Osteoblast (primary cell): ENCODE results near the gene PCDH15. TPM values are rescaled to one million over a fixed set of nuclear protein-coding genes. Genes with fewer than 3 reads are reported as not detected.
"Not testable (repeated sequence)": the region's sequence is repeated elsewhere in the genome, so short reads cannot be mapped to it uniquely, and the experiment has no call there.

ENCODE experiments used
- DNase-seq: peaks from one replicate; pipeline ENCODE4 v3.0.0; 2011; ENCODE audit warnings: low spot score, mixed read lengths; ENCODE audit not compliant: insufficient read length; ENCODE audit errors: missing footprints
- H2AFZ ChIP-seq: 2 replicates; pipeline ENCODE4 v1.6.0; 2011; ENCODE audit warnings: mild to moderate bottlenecking, low read length
- H3K27ac ChIP-seq: 2 replicates; pipeline ENCODE4 v1.5.1; 2011; ENCODE audit warnings: mild to moderate bottlenecking, low read depth, low read length, moderate library complexity
- H3K27me3 ChIP-seq: 2 replicates; pipeline ENCODE4 v1.6.0; 2012; ENCODE audit warnings: mild to moderate bottlenecking, control low read depth, inconsistent platforms, low read length, moderate library complexity; ENCODE audit not compliant: insufficient read depth
- H3K36me3 ChIP-seq: 2 replicates; pipeline ENCODE4 v1.5.1; 2011; ENCODE audit warnings: mild to moderate bottlenecking, low read length, control low read depth, moderate library complexity; ENCODE audit not compliant: insufficient read depth
- H3K4me1 ChIP-seq: 2 replicates; pipeline ENCODE4 v1.5.1; 2011; ENCODE audit warnings: mild to moderate bottlenecking, low read length, control low read depth, moderate library complexity; ENCODE audit not compliant: insufficient read depth
- H3K4me2 ChIP-seq: 2 replicates; pipeline ENCODE4 v1.6.0; 2011; ENCODE audit warnings: mild to moderate bottlenecking, low read length; ENCODE audit not compliant: insufficient read depth
- H3K4me3 ChIP-seq: fragments of 200-600 bp; sonication (generic); 3 replicates; pipeline ENCODE4 v1.5.1; 2012; ENCODE audit warnings: mild to moderate bottlenecking, low read length, inconsistent platforms; ENCODE audit not compliant: insufficient read depth
- H3K79me2 ChIP-seq: 2 replicates; pipeline ENCODE4 v1.6.0; 2012; ENCODE audit warnings: mild to moderate bottlenecking, low read length, control low read depth, inconsistent platforms; ENCODE audit not compliant: insufficient read depth
- H3K9me3 ChIP-seq: 2 replicates; pipeline ENCODE4 v1.5.1; 2011; ENCODE audit warnings: low read depth, low read length, control low read depth
- H4K20me1 ChIP-seq: 2 replicates; pipeline ENCODE4 v1.6.0; 2012; ENCODE audit warnings: mild to moderate bottlenecking, low read length, control low read depth; ENCODE audit not compliant: insufficient read depth
- total RNA-seq: library from RNA; depleted of rRNA; stranded (reverse); fragments of >200 nt; gene quantifications from 2 replicates; pipeline ENCODE4 v1.2.3, GENCODE V29; 2012
- TF ChIP-seq, protein P1 (sequence below): IDR thresholded peaks from 2 replicates; pipeline ENCODE4 v1.5.1; 2011; ENCODE audit warnings: mild to moderate bottlenecking, low read depth, low read length, moderate library complexity; ENCODE audit errors: extremely low read depth

PCDH15 gene
- total RNA-seq, 1 donor: not detected

DNA sequence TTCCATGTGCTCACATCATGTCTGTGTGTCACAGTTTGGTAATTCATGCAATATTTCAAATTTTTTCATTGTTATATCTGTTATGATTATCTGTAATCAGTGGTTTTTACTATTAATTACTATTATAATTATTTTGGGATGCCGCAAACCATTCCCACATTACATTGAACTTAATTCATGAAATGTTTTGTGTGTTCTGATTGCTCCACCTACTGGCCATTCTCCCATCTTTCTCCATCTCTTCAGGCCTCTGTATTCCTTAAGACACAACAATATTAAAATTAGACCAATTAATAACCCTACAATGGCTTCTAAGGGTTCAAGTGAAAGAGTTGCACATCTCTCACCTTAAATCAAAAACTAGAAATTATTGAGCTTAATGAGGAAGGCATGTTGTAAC lies 398.5 kb downstream of the PCDH15 start:
- no peaks in the 10 kb centered on the region for H3K27me3 ChIP-seq
- no peaks in the 10 kb centered on the region for H3K79me2 ChIP-seq
- no peaks in the 10 kb centered on the region for H3K36me3 ChIP-seq
- H3K9me3 ChIP-seq: no peaks in the 10 kb centered on the region
- TF ChIP-seq, protein P1, sequence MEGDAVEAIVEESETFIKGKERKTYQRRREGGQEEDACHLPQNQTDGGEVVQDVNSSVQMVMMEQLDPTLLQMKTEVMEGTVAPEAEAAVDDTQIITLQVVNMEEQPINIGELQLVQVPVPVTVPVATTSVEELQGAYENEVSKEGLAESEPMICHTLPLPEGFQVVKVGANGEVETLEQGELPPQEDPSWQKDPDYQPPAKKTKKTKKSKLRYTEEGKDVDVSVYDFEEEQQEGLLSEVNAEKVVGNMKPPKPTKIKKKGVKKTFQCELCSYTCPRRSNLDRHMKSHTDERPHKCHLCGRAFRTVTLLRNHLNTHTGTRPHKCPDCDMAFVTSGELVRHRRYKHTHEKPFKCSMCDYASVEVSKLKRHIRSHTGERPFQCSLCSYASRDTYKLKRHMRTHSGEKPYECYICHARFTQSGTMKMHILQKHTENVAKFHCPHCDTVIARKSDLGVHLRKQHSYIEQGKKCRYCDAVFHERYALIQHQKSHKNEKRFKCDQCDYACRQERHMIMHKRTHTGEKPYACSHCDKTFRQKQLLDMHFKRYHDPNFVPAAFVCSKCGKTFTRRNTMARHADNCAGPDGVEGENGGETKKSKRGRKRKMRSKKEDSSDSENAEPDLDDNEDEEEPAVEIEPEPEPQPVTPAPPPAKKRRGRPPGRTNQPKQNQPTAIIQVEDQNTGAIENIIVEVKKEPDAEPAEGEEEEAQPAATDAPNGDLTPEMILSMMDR: no peak
- no peaks in the 10 kb centered on the region for H3K4me1 ChIP-seq
- DNase-seq: no peak
- H4K20me1 ChIP-seq: no peaks in the 10 kb centered on the region
- no peak overlapping the region for H3K4me3 ChIP-seq
- H3K27ac ChIP-seq: no peak overlapping the region
- no peak overlapping the region for H3K4me2 ChIP-seq
- no peak overlapping the region for H2AFZ ChIP-seq

DNA sequence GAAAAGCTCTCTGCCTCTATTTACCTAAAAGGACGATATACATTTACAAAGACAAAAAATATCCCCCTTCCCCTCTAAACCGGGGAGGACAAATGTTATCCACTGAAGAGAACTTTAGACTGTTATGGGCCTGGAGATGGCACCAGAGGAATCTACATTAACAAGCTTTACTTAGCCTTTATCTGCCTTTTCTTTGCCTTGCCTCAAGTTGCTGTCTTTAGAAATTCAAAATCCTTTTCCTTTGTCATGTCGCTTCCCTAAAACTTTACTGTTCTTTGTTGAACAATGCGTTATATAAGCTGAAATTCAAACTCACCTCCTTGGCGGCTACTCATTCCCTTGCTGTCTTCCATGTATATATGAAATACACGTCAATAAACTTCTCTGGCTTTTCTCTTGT lies 405.0 kb downstream of the PCDH15 start:
- no peak overlapping the region for H2AFZ ChIP-seq
- no peaks in the 10 kb centered on the region for H3K9me3 ChIP-seq
- H3K27ac ChIP-seq: no peak overlapping the region
- no peak overlapping the region for H3K4me3 ChIP-seq
- no peaks in the 10 kb centered on the region for H4K20me1 ChIP-seq
- no peaks in the 10 kb centered on the region for H3K27me3 ChIP-seq
- H3K4me2 ChIP-seq: no peak overlapping the region
- no peaks in the 10 kb centered on the region for H3K4me1 ChIP-seq
- no peak for DNase-seq
- H3K79me2 ChIP-seq: no peaks in the 10 kb centered on the region
- TF ChIP-seq, protein P1: no peak
- no peaks in the 10 kb centered on the region for H3K36me3 ChIP-seq

DNA sequence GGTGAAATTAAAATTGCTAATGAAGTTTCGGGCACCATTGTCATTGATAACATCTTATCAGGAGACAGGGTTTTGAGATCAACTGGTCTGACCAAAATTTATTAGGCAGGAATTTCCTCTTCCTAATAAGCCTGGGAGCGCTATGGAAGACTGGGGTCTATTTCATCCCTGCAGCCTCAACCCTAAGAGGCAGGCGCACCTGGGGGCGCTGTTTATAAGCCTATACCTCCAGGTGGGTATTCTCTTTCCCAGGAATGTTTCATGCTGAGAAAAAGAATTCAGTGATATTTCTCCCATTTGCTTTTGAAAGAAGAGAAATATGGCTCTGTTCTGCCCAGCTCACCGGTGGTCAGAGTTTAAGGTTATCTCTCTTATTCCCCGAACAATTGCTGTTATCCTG lies 406.4 kb downstream of the PCDH15 start:
- H3K27ac ChIP-seq, H3K4me1 ChIP-seq, H3K79me2 ChIP-seq, H3K4me2 ChIP-seq, DNase-seq, H2AFZ ChIP-seq, H3K4me3 ChIP-seq, H3K27me3 ChIP-seq, H3K9me3 ChIP-seq, H3K36me3 ChIP-seq, H4K20me1 ChIP-seq: not testable (repeated sequence)

DNA sequence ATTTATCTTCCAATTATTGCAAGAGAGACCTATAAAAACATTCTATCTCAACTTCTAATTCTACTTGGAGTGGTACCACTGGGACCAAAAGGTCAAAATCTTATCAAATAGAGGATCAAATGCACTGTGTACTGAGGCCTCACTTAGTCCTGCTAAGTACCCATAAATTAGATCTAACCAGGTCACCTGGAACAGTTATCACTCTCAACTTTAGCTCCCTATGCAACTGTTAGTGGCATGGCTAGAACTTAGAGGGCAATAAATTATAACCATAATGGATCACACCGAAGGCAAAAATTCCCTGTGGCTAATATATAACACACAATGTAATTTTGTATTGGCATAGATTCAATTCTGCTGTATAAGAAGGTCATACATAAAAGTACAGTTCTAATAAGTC lies 428.9 kb downstream of the PCDH15 start:
- no peaks in the 10 kb centered on the region for H3K79me2 ChIP-seq
- no peaks in the 10 kb centered on the region for H3K4me1 ChIP-seq
- H4K20me1 ChIP-seq: no peaks in the 10 kb centered on the region
- no peaks in the 10 kb centered on the region for H3K36me3 ChIP-seq
- no peak overlapping the region for H3K4me2 ChIP-seq
- no peak overlapping the region for H3K4me3 ChIP-seq
- no peaks in the 10 kb centered on the region for H3K27me3 ChIP-seq
- no peak for DNase-seq
- TF ChIP-seq, protein P1: no peak
- no peak overlapping the region for H3K27ac ChIP-seq
- H3K9me3 ChIP-seq: no peaks in the 10 kb centered on the region
- H2AFZ ChIP-seq: no peak overlapping the region
